Stimulated activated naive CD4-positive, alpha-beta T cell (primary cell): Measurements from ENCODE around the gene ZNF746.
"Not testable (repeated sequence)": the region's sequence is repeated elsewhere in the genome, so short reads cannot be mapped to it uniquely, and the experiment has no call there.

ENCODE experiments used
- DNase-seq, 6 experiments: peaks; one replicate each; lab custom pipeline; 2025; lab: John Stamatoyannopoulos, UW

ZNF746 gene

GRCh38 chr7:149497467-149498261, at the start of gene ZNF746:
ZNF746 (minus strand) TSS chr7:149497809; CDS start chr7:149497536, 273 bp downstream.
- DNase-seq = peak; percentile 52 to 78 (median 74)

GRCh38 chr7:149547126-149547525, 49.5 kb upstream of the ZNF746 start:
- DNase-seq = no peak

- DNase-seq = no peak
These were observed 48.7 kb upstream of the ZNF746 start for GRCh38 chr7:149546331-149546730.

- no peak for DNase-seq
These were observed 46.4 kb upstream of the ZNF746 start for GRCh38 chr7:149544028-149544427.

GRCh38 chr7:149532654-149533053, 35.0 kb upstream of the ZNF746 start:
- DNase-seq = no peak

GRCh38 chr7:149529136-149529718, 31.6 kb upstream of the ZNF746 start:
- no peak for DNase-seq

- no peak for DNase-seq
These were observed 29.8 kb upstream of the ZNF746 start for GRCh38 chr7:149527414-149527813.

- DNase-seq = no peak
These were observed 27.7 kb upstream of the ZNF746 start for GRCh38 chr7:149525280-149525679.

GRCh38 chr7:149524394-149524793, 26.8 kb upstream of the ZNF746 start:
- no peak for DNase-seq

GRCh38 chr7:149510248-149510647, 12.6 kb upstream of the ZNF746 start:
- DNase-seq = no peak

- no peak for DNase-seq
These were observed 12.2 kb upstream of the ZNF746 start for GRCh38 chr7:149509774-149510173.

- DNase-seq = no peak
These were observed 7.9 kb upstream of the ZNF746 start for GRCh38 chr7:149505551-149505950.

- DNase-seq = no peak
These were observed 4.0 kb upstream of the ZNF746 start for GRCh38 chr7:149501651-149502050.

GRCh38 chr7:149500910-149501309, 3.3 kb upstream of the ZNF746 start:
- no peak for DNase-seq

GRCh38 chr7:149500201-149500600, 2.6 kb upstream of the ZNF746 start:
- DNase-seq = no peak

- DNase-seq = no peak
These were observed 1.2 kb upstream of the ZNF746 start for GRCh38 chr7:149498811-149499210.

GRCh38 chr7:149496642-149497391, 792 bp downstream of the ZNF746 start:
- DNase-seq = peak; percentile 15 to 51 (median 50)

GRCh38 chr7:149495785-149496641, 1.6 kb downstream of the ZNF746 start:
- no peak for DNase-seq

GRCh38 chr7:149494738-149495368, 2.8 kb downstream of the ZNF746 start:
- no peak for DNase-seq

- not testable (repeated sequence) for DNase-seq
These were observed 3.6 kb downstream of the ZNF746 start for GRCh38 chr7:149493975-149494374.

- no peak for DNase-seq
These were observed 4.2 kb downstream of the ZNF746 start for GRCh38 chr7:149493366-149493765.
